Renal cortical epithelial cell (primary cell): ENCODE results near the gene KCND3. TPM values are rescaled to one million over a fixed set of nuclear protein-coding genes. Genes with fewer than 3 reads are reported as not detected.
A peak's percentile ranks its signal among the peaks of the same experiment; 100 is the strongest.
"Not testable (repeated sequence)": the region's sequence is repeated elsewhere in the genome, so short reads cannot be mapped to it uniquely, and the experiment has no call there.

ENCODE experiments used
- DNase-seq: peaks from one replicate; pipeline ENCODE4 v3.0.0-alpha.2; 2011; ENCODE audit warnings: low read depth
- total RNA-seq: library from RNA; depleted of rRNA; stranded (reverse); fragments of >200 nt; gene quantifications from 2 replicates; pipeline ENCODE4 v1.2.3, GENCODE V29; 2014

KCND3 gene
- total RNA-seq, 1 donor from 2014 or later: 0.30 TPM

GRCh38 chr1:111743679-111744101, 245.8 kb downstream of the KCND3 start:
- DNase-seq: no peak

- DNase-seq: no peak
Measured at GRCh38 chr1:111742938-111743549, 246.4 kb downstream of the KCND3 start.

DNA sequence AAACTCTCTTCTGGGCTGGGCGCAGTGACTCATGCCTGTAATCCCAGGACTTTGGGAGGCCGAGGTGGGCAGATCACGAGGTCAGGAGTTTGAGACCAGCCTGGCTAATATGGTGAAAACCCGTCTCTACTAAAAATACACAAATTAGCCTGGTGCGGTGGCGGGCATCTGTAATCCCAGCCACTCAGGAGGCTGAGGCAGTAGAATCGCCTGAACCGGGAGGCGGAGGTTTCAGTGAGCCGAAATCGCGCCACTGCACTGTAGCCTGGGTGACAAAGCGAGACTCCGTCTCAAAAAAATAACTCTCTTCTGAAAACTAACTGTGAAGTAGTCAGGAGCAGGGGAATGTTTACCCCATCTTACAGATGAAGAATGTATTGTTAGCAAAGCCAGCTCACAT, 247.2 kb downstream of the KCND3 start:
- DNase-seq: not testable (repeated sequence)

DNA sequence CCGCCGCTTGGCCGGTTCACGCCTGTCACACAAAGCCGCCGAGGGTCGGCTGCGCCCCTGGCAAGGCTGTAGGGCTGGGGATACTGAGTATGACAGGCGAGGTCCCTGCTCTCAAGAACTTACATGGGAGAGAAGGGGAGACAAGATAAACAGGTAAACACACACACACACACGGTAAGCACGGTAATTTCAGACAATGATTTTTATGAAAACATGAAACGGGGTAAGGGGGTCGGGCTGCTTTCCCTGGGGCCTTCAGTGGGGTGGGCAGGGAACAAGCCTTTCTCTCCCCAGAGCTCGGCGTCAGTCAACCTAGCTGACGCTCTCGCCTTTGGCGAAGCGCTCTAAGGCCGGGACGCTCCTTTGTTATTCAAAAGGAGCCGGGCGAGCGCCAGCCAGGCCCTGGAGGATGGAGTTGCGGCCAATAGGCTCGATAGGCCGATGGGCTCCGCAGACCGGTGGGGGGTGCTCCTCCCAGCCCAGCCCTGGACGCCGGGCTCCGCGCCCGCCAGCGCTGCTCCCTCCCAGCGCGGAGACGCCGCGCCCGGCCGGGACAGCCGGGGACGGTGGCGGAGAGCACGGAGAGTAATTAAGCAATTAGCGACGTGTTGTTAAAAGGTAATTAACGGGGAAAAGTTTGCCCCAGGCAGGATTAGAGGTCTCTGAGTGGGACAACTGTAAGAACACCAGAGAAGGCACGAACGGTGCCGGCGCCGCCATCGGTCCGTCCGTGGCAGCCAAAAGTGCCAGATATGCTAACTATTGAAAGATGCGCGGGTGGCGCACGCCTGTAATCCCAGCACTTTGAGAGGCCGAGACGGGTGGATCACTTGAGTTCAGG, 249.3 kb downstream of the KCND3 start:
- DNase-seq: peak; percentile 19

DNA sequence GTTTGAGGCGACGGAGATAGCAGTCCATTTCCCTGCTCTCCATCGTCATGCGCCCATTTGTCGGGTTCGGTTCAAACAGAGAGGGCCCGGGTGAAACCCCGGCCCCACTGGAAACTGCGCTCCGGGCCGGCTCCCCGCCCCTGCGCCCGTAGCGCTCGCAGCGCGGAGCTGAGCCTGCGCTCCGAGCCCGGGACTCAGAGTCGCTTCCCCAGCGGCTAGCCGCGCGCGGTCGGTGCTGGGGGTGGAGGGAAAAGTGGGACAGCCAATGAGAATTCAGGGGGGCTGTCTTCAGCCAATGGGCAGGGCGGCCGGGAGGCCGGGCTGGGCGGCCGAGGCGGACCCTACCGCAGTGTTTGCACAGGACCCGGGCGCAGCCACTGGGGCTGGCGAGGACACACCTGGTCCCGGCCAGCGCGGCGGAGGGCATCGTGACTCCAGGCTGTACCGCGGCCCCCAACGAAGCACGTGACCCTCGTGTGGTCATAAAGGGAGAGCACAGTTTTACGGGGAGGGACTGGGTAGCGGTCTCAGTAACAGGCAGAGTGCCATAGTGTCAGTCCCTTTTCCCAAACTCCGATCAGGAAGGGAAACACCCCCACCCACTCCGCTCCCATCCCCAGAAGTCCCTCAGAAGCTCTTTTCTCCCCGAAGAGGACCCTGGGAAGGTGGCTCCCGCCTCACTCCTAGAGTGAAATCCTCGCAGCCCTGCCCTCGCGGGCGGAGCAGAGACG, 250.1 kb downstream of the KCND3 start, which contains the start of gene INKA2:
INKA2 (minus strand) TSS at position 202 of the 731 bp plus-strand sequence; CDS start at position 49, 153 bp downstream.
- peak; percentile 55 for DNase-seq

GRCh38 chr1:111738436-111739193, 250.9 kb downstream of the KCND3 start:
- peak; percentile 43 for DNase-seq

DNA sequence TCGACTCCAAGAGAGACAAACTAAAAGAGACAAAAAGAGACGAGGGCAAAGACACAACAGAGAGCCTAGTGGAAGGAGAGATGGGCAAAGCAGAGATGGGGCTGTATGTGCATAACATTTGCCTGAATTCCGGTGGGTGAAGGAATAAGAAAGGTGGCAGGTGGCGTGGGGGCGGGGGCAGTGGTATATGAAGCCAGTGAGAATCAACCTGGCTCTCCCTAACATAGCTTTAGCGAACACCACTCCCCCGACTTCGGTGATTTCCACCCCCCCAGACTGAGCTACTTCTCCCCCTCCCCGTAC, 251.4 kb downstream of the KCND3 start:
- no peak for DNase-seq

DNA sequence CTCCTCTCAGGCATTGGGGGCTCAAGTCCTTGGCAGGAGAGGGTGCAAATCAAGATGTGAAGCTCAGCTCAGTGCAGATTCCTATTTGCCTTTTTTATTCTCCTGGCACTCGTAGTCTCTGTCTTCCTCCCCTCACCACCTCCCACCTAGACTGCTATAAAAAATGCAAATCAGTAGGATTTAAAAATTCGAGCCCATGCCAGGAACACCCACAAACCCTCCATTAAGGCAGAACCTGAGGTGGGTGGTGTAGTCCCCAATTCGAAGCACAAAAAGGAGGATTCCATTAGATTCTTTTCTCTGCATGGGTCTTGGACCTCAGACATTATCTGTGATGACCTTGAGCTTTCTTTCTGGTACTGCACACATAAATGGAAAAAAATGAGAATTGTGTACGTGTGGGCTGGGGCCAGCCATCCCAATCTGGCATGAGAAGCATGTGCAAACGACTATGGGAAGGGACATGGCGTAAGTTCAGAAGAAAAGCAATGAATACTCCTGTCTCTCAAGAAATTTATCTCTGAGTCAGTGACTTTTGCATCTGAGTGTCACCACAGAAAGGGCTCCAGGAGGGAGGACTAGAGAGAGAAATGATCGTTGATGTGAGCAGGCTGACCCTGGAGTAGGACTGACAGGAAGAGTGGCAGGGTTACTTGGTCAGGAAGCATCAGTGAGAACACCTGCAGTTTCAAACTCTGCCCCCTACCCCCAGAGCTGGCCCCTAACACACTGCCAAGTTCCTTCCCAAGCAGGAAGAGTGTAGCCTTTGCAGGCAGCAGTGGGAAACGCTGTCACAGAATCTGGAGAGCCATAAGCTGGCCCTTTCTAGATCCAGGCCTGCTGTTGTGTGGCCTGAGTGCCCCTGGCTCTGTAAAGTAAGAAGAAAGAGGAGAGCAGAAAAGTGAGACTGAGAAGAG, 252.0 kb downstream of the KCND3 start:
- DNase-seq: no peak

GRCh38 chr1:111736548-111737215, 252.8 kb downstream of the KCND3 start:
- no peak for DNase-seq

- no peak for DNase-seq
Measured at GRCh38 chr1:111735858-111736544, 253.5 kb downstream of the KCND3 start.

DNA sequence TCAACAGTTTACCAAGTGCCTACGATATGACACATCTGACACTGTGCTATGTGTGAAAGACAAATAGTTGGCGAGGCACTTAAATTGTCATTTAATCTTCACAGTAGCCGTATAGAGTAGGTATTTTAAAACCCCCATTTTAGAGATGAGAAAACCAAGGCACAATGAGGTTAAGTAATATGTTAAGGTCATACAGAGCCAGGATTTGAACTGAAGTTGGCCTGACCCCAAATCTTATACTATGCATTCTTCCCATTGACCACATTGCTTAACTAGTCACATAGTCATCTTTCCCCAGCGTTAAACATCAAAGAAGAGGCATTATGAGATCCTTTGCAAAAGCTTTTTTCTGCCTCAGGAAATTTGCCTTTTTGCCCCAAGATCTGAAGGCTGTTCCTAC, 254.1 kb downstream of the KCND3 start:
- DNase-seq: no peak

- DNase-seq: no peak
Measured at GRCh38 chr1:111734856-111735255, 254.6 kb downstream of the KCND3 start.

- no peak for DNase-seq
Measured at GRCh38 chr1:111734426-111734825, 255.0 kb downstream of the KCND3 start.

GRCh38 chr1:111733992-111734341, 255.5 kb downstream of the KCND3 start:
- no peak for DNase-seq

DNA sequence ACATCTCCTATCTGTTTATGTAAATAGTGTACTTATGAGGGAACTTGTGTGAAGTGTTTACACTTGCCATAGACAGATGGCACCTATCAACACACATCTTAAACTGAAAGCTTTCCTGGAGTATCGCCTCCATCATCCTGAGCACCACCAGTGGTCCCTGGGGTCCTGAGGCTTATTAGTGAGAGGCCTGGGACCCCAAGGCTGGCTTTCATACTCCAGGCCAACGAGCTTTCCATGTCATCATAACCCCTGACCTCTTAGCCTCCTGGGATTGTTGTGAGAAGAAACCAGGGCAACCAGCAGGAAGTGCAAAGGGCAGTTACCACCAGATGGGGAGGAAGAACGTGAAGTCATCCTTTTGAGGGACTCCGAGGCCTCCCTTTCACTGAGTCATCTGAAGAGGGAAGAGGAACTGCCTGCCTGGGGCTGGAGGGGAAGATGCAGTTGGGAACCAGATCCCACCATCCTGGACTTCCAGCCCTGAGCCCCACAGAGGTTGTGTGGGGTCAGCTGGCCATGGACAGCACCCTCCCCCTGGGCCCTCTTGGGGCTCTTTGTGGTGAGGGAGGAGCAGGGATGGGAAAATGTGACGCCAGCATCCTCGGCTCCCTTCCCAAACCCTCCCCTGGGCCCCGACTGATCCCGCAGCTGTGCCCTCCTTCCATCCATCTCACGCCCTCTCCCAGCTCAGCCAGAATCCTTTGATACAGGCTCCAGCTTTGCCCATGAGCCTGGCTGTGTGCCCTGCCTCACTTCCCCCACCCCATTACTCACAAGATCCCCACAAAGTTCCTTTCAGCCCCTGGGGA, 256.1 kb downstream of the KCND3 start:
- peak; percentile 45 for DNase-seq

- no peak for DNase-seq
Measured at GRCh38 chr1:111732718-111733117, 256.8 kb downstream of the KCND3 start.

GRCh38 chr1:111731956-111732355, 257.5 kb downstream of the KCND3 start:
- no peak for DNase-seq

GRCh38 chr1:111730706-111731105, 258.8 kb downstream of the KCND3 start:
- DNase-seq: no peak
